Liver (tissue), 9 donors: Measurements from ENCODE around the gene SNRPA1. TPM values are rescaled to one million over a fixed set of nuclear protein-coding genes. Genes with fewer than 3 reads are reported as not detected.
A peak's percentile ranks its signal among the peaks of the same experiment; 100 is the strongest.

Experiments
- DNase-seq: peaks from one replicate; pipeline ENCODE4 v3.0.0-alpha.2; 2017; ENCODE audit warnings: low spot score
- H3K27ac ChIP-seq, 2 donors: one replicate each; pipeline ENCODE4 v1.7.0; 2013; ENCODE audit warnings: inconsistent platforms in 2 of 2, low read length in 2 of 2, control low read depth in 1 of 2, low read depth in 1 of 2, mild to moderate bottlenecking in 1 of 2
- H3K27me3 ChIP-seq, 4 donors: one replicate each; pipeline versions ENCODE4 v1.6.1 to v1.7.0; 2013; ENCODE audit warnings: low read length in 3 of 4, inconsistent platforms in 1 of 4, mild to moderate bottlenecking in 1 of 4, moderate library complexity in 1 of 4; ENCODE audit not compliant: control insufficient read depth in 4 of 4, insufficient read depth in 4 of 4
- H3K36me3 ChIP-seq, 4 donors: one replicate each; pipeline versions ENCODE4 v1.6.1 to v1.7.0; 2013; ENCODE audit warnings: low read length in 3 of 4, mild to moderate bottlenecking in 3 of 4, low read depth in 1 of 4, moderate library complexity in 1 of 4; ENCODE audit not compliant: control insufficient read depth in 4 of 4, insufficient read depth in 3 of 4
- H3K4me1 ChIP-seq, 4 donors: one replicate each; pipeline versions ENCODE4 v1.6.1 to v1.7.0; 2013; ENCODE audit warnings: low read length in 3 of 4, mild to moderate bottlenecking in 3 of 4, moderate library complexity in 1 of 4; ENCODE audit not compliant: control insufficient read depth in 4 of 4, insufficient read depth in 4 of 4
- H3K4me3 ChIP-seq, 3 donors: one replicate each; pipeline versions ENCODE4 v1.6.1 to v1.7.0; 2013; ENCODE audit warnings: low read length in 3 of 3, control low read depth in 1 of 3, low read depth in 1 of 3, mild to moderate bottlenecking in 1 of 3
- H3K9ac ChIP-seq, 2 donors: one replicate each; pipeline ENCODE4 v1.7.0; 2013; ENCODE audit warnings: low read length in 2 of 2, mild to moderate bottlenecking in 2 of 2, moderate library complexity in 2 of 2, control low read depth in 1 of 2, low read depth in 1 of 2
- H3K9me3 ChIP-seq, 4 donors: one replicate each; pipeline versions ENCODE4 v1.6.1 to v1.7.0; 2013; ENCODE audit warnings: low read length in 3 of 4; ENCODE audit not compliant: control insufficient read depth in 4 of 4
- EGR1 ChIP-seq, 2 donors: IDR thresholded peaks; 2 replicates each; pipeline ENCODE4 v1.6.1; 2016 to 2018; ENCODE audit warnings: antibody characterized with exemption in 2 of 2, low read depth in 2 of 2
- GABPA ChIP-seq, 2 donors: IDR thresholded peaks in 1 of 2; conservative IDR thresholded peaks in 1 of 2; 2 replicates each; pipeline ENCODE4 v1.6.1; 2016; ENCODE audit warnings: antibody characterized with exemption in 2 of 2, mild to moderate bottlenecking in 1 of 2, moderate library complexity in 1 of 2
- HNF4A ChIP-seq, 2 donors: conservative IDR thresholded peaks; 2 replicates each; pipeline ENCODE4 v1.6.1; 2016; ENCODE audit warnings: antibody characterized with exemption in 2 of 2, mild to moderate bottlenecking in 2 of 2
- JUND ChIP-seq, 2 donors: IDR thresholded peaks; 2 replicates each; pipeline ENCODE4 v1.6.1; 2016; ENCODE audit warnings: antibody characterized with exemption in 2 of 2
- MAX ChIP-seq: IDR thresholded peaks from 2 replicates; pipeline ENCODE4 v1.6.1; 2016; ENCODE audit warnings: antibody characterized with exemption
- NR2F2 ChIP-seq: IDR thresholded peaks from 2 replicates; pipeline ENCODE4 v1.6.1; 2016; ENCODE audit warnings: antibody characterized with exemption
- RXRA ChIP-seq, 2 donors: IDR thresholded peaks; 2 replicates each; pipeline ENCODE4 v1.6.1; 2017 to 2018; ENCODE audit warnings: antibody characterized with exemption in 2 of 2, mild to moderate bottlenecking in 1 of 2
- TAF1 ChIP-seq: conservative IDR thresholded peaks from 2 replicates; pipeline ENCODE4 v1.6.1; 2016; ENCODE audit warnings: antibody characterized with exemption, mild to moderate bottlenecking
- WGBS: extraction: QIAGEN DNeasy Blood & Tissue Kit; methylation state at CpG from one replicate; pipeline ENCODE4 v1.1.7; 2013; 5-methylcytosine and 5-hydroxymethylcytosine counted together
- polyA plus RNA-seq, 2 donors: library from polyadenylated mRNA; stranded (reverse) in 1 of 2; unstranded in 1 of 2; fragments of 200-250 nt in 1 of 2; fragments of >200 nt in 1 of 2; fragmentation: Nextera tagmentation in 1 of 2; extraction: Ambion mirVana in 1 of 2; gene quantifications; one replicate each; pipeline versions ENCODE4 v1.2.1 to v1.2.3, GENCODE V29; 2013 to 2015
- total RNA-seq, 2 donors: library from RNA; depleted of rRNA; stranded (reverse); fragments of >200 nt; gene quantifications; one replicate each; pipeline ENCODE4 v1.2.3, GENCODE V29; 2014
- TF ChIP-seq, protein P1 (sequence below): IDR thresholded peaks from 2 replicates; pipeline ENCODE4 v1.6.1; 2016; ENCODE audit warnings: antibody characterized with exemption, mild to moderate bottlenecking
- TF ChIP-seq, protein P2 (sequence below): IDR thresholded peaks from 2 replicates; pipeline ENCODE4 v1.6.1; 2016; ENCODE audit warnings: antibody characterized with exemption
- donor health status: healthy.
- donor health status: healthy.
- donor health status: healthy.
- donor health status: healthy.
- donor health status: healthy.

The SNRPA1 gene
- total and polyA plus RNA-seq, 4 donors = 12.7 to 31.7 (median 18.0) TPM

GRCh38 chr15:101251830-101252820 lies 42.9 kb downstream of the SNRPA1 start, which contains the start of gene CHSY1 (continued):
- no peak for TF ChIP-seq JUND (IDR thresholded peaks at IDR 0.05)
- no peak for TF ChIP-seq TAF1
- no peak for TF ChIP-seq RXRA (IDR thresholded peaks at IDR 0.05)

DNA sequence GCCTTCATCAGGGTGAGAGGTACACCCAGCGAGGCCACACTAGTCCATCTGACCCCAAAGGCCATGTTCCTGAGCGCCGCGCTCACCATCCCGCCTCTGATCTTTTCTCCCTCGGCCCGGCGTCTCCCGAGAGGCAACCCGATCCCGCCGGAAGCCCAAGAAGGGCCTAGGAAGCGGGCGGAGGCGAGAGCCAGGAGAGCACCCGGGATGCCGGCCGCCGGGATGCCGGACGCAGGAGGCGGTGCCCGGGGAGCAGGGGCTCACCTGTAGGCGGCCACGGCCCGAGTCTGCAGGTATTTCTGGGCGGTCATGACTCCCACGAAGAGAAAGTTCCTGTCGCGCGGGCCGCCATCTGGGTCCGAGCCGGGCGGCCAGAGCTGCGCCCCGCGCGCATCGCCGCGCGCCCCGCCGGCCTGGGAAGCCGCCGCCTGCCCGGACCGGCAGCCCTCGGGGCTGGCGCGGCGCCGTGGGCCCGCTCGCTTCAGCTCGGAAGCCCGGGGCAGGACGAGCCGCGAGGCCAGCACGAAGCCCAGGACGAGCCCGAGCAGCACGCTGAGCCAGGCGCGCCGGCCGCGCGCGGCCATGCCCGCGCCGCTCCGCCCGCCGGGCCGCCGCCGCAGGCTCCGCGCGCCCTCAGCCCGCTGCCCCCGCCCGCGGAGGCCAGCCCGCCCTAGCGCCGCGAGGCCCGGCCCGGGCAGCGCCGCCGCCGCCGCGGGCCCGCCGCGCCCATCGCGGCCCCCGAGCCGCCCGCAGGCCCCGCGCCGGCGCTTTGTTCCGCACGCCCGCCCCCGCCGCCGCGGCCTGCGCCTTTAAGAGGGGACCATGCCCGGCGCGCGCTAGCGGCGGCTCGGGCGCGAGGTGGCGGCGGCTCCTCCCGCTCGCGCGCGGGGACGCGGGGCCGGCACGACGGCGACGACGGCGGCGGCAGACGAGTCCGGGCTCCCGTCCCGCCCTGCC lies 43.9 kb downstream of the SNRPA1 start:
- under 1% methylated on average over 150 of the region's 150 CpGs for WGBS

DNA sequence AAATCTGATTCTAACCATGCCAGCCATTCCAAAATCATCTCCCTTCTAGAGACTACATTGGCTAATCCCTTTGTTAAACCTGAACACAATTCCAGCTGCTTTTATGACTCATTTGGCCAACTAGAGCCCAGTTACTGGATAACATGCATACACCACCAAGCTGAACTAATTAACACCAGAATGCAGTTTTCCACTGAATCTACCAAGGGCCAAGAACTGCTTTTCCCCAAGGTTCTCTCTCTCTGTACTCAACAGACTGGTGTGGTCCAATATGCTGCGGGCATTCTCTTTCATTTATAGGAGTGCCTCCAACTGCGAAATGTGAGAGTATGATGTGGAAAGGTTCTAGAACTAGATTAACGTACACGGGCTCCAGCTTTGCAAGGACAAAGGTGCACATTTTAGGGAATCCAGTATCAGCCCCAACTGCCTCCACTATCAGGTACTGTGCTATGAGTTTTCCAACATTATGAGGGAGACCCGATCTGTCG lies 44.7 kb downstream of the SNRPA1 start:
- peak overlapping the region in 1 of 2 donors; percentile 65 for H3K27ac ChIP-seq
- peak overlapping the region; percentile 12 to 95 (median 59) for H3K4me3 ChIP-seq
- peak overlapping the region in 1 of 2 donors; percentile 74 for H3K9ac ChIP-seq
- H3K4me1 ChIP-seq = peaks cover 3 to 21% (median 8%) of the 10 kb centered on the region in 4 donors
- no peaks in the 10 kb centered on the region for H3K9me3 ChIP-seq
- H3K27me3 ChIP-seq = no peaks in the 10 kb centered on the region
- no peak for TF ChIP-seq MAX
- no peak for TF ChIP-seq HNF4A (conservative IDR thresholded peaks at IDR 0.05)
- no peak for TF ChIP-seq GABPA (IDR thresholded peaks at IDR 0.05 in 1 of 2, conservative IDR thresholded peaks at IDR 0.05 in 1 of 2)
- TF ChIP-seq, protein P1, sequence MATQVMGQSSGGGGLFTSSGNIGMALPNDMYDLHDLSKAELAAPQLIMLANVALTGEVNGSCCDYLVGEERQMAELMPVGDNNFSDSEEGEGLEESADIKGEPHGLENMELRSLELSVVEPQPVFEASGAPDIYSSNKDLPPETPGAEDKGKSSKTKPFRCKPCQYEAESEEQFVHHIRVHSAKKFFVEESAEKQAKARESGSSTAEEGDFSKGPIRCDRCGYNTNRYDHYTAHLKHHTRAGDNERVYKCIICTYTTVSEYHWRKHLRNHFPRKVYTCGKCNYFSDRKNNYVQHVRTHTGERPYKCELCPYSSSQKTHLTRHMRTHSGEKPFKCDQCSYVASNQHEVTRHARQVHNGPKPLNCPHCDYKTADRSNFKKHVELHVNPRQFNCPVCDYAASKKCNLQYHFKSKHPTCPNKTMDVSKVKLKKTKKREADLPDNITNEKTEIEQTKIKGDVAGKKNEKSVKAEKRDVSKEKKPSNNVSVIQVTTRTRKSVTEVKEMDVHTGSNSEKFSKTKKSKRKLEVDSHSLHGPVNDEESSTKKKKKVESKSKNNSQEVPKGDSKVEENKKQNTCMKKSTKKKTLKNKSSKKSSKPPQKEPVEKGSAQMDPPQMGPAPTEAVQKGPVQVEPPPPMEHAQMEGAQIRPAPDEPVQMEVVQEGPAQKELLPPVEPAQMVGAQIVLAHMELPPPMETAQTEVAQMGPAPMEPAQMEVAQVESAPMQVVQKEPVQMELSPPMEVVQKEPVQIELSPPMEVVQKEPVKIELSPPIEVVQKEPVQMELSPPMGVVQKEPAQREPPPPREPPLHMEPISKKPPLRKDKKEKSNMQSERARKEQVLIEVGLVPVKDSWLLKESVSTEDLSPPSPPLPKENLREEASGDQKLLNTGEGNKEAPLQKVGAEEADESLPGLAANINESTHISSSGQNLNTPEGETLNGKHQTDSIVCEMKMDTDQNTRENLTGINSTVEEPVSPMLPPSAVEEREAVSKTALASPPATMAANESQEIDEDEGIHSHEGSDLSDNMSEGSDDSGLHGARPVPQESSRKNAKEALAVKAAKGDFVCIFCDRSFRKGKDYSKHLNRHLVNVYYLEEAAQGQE = no peak
- DNase-seq = no peak
- H3K36me3 ChIP-seq = no peaks in the 10 kb centered on the region
- WGBS = 25% methylated on average over 6 of the region's 6 CpGs

More for the DNA sequence above, 43.9 kb downstream of the SNRPA1 start:
- no peak for TF ChIP-seq GABPA (IDR thresholded peaks at IDR 0.05 in 1 of 2, conservative IDR thresholded peaks at IDR 0.05 in 1 of 2)
- no peak for TF ChIP-seq EGR1 (IDR thresholded peaks at IDR 0.05; ENCODE audit: low read depth in 2 of 2)
- no peak for TF ChIP-seq MAX
- TF ChIP-seq, protein P2, sequence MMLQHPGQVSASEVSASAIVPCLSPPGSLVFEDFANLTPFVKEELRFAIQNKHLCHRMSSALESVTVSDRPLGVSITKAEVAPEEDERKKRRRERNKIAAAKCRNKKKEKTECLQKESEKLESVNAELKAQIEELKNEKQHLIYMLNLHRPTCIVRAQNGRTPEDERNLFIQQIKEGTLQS = no peak
- TF ChIP-seq HNF4A (conservative IDR thresholded peaks at IDR 0.05) = peak in 1 of 2 donors; percentile 14
- TF ChIP-seq NR2F2 = no peak
- DNase-seq = no peak
- Histone ChIP-seq H3K9ac (peak overlapping the region; percentile 37 to 74), H3K4me1 (peaks cover 3 to 21% (median 10%) of the 10 kb centered on the region in 4 donors), H3K27ac (peak overlapping the region; percentile 65 to 74), H3K4me3 (peak overlapping the region; percentile 58 to 95 (median 64)), H3K36me3 (no peaks in the 10 kb centered on the region), H3K9me3 (no peaks in the 10 kb centered on the region), H3K27me3 (no peaks in the 10 kb centered on the region)
